Stomach smooth muscle (tissue), 2 donors: ENCODE measurements around the gene CHRNA5.
"Not testable (repeated sequence)": the region's sequence is repeated elsewhere in the genome, so short reads cannot be mapped to it uniquely, and the experiment has no call there.

Source experiments
- H3K27ac ChIP-seq: one replicate; pipeline ENCODE4 v1.7.0; 2013; ENCODE audit warnings: mild to moderate bottlenecking, low read length, inconsistent platforms
- H3K27me3 ChIP-seq, 2 donors: one replicate each; pipeline ENCODE4 v1.7.0; 2013; ENCODE audit warnings: low read length in 2 of 2; ENCODE audit not compliant: insufficient read depth in 2 of 2, control insufficient read depth in 1 of 2
- H3K36me3 ChIP-seq, 2 donors: one replicate each; pipeline ENCODE4 v1.7.0; 2013; ENCODE audit warnings: low read length in 2 of 2; ENCODE audit not compliant: control insufficient read depth in 2 of 2, insufficient read depth in 2 of 2
- H3K4me1 ChIP-seq: one replicate; pipeline ENCODE4 v1.7.0; 2013; ENCODE audit warnings: low read length; ENCODE audit not compliant: control insufficient read depth, insufficient read depth
- H3K4me3 ChIP-seq, 2 donors: one replicate each; pipeline ENCODE4 v1.7.0; 2013; ENCODE audit warnings: low read length in 2 of 2
- H3K9ac ChIP-seq, 2 donors: one replicate each; pipeline ENCODE4 v1.7.0; 2013; ENCODE audit warnings: low read length in 2 of 2, mild to moderate bottlenecking in 1 of 2
- H3K9me3 ChIP-seq, 2 donors: one replicate each; pipeline ENCODE4 v1.7.0; 2013; ENCODE audit warnings: low read length in 2 of 2; ENCODE audit not compliant: control insufficient read depth in 2 of 2
- donor health status: healthy.
- donor health status: Pancreatic carcinoma.

The CHRNA5 gene

DNA sequence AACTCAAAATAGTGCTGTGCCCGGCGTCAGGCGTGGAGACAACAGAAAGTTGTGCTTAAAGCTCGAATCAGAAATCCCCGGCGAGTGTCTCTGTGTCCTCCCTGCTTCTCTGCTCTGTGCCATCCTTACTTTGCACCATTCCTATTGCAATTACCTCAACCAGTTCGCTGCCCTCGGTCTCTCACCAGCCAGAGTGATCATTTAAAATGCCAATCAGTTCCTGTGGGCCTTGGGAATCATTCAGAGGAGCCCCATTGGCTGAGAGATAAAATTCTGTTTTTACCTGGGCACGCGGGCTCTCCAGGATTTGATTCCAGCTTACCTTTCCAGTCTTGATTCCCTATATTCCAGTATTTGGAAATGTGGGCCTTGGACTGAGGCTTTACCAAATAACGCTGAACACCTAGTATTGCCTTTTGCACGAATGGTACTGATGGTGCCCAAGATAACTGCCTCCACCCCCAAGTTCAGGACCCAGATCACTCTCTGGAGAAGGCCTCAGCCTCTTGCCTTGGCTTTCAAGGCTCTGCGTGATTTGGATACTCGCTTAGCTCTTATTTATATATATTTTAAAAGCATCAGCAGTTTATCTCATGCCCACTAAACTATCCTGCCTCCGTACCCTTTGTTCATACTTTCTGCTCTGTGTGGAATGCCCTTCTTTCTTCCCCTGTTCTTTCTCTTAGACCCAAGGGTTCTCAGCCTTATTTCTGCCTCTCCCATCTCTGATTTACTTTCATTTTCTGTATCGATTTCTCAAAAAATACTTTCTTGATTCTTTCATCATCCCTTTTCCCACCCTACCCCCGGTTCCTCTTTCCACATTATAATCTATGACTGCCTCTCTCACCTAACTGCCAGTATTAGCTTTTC is 24.2 kb upstream of the CHRNA5 start:
- Histone ChIP-seq H3K36me3 (peaks cover 19 to 20% of the 10 kb centered on the region in 2 donors), H3K9me3 (no peaks in the 10 kb centered on the region), H3K4me1 (peaks cover 5% of the 10 kb centered on the region), H3K27me3 (no peaks in the 10 kb centered on the region), H3K4me3 (peak overlapping the region; percentile 95 to 99), H3K27ac (peak overlapping the region; percentile 93), H3K9ac (peak overlapping the region; percentile 95 to 96)

DNA sequence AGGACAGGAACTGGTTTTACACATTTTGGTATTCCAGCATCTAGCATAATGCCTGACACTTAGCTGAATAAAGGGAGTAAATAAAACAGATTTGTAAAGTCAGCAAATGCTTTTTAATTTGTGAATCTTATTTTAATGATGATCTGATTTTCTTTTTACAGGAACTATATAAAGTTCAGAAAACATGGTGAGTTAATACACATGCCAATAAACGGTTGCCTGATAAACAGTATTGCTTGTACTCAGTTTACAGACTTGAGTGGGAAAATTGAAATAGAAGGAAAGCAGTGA is 23.6 kb upstream of the CHRNA5 start:
- Histone ChIP-seq H3K36me3 (peaks cover 19 to 21% of the 10 kb centered on the region in 2 donors), H3K27ac (no peak overlapping the region), H3K4me1 (peaks cover 5% of the 10 kb centered on the region), H3K9ac (peak overlapping the region in 1 of 2 donors; percentile 96), H3K27me3 (no peaks in the 10 kb centered on the region), H3K4me3 (peak overlapping the region; percentile 95 to 99), H3K9me3 (no peaks in the 10 kb centered on the region)

DNA sequence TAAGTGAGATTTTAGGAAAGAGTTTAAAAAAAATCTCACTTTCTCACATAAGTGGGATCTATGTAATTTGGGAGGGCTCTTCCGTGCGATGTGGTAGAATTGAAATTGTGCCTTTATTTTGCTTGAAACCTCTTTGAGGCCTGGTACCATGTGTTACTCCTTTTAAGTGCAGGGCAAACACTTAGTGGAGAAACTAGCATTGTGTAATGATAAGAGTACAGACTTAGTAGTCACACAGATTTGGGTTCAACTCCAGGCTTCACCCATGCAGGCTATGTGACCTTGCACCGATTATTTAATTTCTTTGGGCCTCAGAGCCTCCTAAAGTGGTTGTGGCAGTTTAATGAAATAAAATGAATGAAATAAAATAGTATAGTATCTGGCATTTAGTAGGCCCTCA is 22.7 kb upstream of the CHRNA5 start:
- Histone ChIP-seq H3K4me1 (peaks cover 5% of the 10 kb centered on the region), H3K36me3 (peaks cover 27 to 30% of the 10 kb centered on the region in 2 donors), H3K27ac (no peak overlapping the region), H3K9ac (no peak overlapping the region), H3K27me3 (no peaks in the 10 kb centered on the region), H3K4me3 (no peak overlapping the region), H3K9me3 (no peaks in the 10 kb centered on the region)

DNA sequence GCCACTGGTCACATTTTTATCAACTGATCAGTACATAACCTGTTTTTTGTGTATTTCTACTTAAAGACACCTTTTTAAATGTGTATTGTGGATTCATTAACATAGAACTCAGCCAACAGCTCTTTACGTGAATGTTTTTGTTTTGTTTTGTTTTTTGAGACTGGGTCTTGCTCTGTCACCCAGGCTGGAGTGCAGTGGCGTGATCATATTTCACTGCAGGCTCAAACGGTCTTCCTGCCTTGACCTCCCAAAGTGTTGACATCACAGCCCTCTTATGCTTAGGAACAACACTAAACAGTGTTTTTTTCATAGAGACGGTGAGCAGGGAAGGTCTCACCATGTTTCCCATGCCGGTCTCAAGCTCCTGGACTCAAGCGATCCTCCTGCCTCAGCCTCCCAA is 15.1 kb upstream of the CHRNA5 start:
- Histone ChIP-seq H3K4me1 (no peaks in the 10 kb centered on the region), H3K9me3 (no peaks in the 10 kb centered on the region), H3K36me3 (peaks cover 43 to 44% of the 10 kb centered on the region in 2 donors), H3K4me3 (no peak overlapping the region), H3K9ac (no peak overlapping the region), H3K27me3 (no peaks in the 10 kb centered on the region), H3K27ac (no peak overlapping the region)

DNA sequence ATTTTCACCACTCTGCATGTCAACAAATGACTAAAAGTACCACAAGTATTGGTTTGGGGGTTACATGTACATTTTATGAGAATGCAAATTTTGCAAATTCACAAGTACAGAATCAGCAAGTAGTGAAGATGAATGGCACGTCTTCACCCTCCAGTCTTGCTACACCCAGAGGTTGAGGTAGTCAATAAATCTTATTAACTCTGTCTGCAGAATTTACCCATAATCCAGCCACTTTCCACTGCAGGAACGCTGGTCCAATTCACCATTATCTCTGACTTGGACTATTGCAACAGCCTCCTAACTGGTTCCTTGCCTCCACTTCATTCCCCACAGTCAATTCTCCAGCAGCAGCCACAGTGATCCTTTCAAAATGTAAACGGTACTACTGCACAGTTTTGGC is 14.5 kb upstream of the CHRNA5 start:
- H3K4me3 ChIP-seq = no peak overlapping the region
- H3K9me3 ChIP-seq = no peaks in the 10 kb centered on the region
- H3K27ac ChIP-seq = no peak overlapping the region
- H3K9ac ChIP-seq = no peak overlapping the region
- H3K36me3 ChIP-seq = peaks cover 37 to 38% of the 10 kb centered on the region in 2 donors
- H3K27me3 ChIP-seq = no peaks in the 10 kb centered on the region
- no peaks in the 10 kb centered on the region for H3K4me1 ChIP-seq

DNA sequence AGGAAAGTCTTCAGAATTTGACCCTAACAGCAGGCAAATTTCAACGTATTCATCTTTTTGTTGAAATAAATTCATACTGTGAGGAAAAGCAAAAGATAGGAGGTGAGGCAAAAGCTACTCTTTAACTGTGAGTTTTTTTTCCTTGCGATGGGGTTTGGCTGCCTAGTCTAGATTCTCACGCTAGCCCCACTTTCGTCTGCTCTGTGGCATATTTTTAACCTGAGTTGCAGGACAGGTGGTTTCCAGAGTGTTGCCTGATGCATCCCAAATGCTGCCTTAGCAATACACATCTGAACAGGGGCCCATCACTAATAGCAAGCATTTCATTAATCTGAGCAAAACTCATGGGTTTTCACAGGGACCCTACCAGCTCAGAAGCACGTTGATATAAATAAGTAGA is 13.4 kb upstream of the CHRNA5 start:
- Histone ChIP-seq H3K4me1 (no peaks in the 10 kb centered on the region), H3K27ac (no peak overlapping the region), H3K27me3 (no peaks in the 10 kb centered on the region), H3K36me3 (peaks cover 33 to 34% of the 10 kb centered on the region in 2 donors), H3K4me3 (no peak overlapping the region), H3K9ac (no peak overlapping the region), H3K9me3 (no peaks in the 10 kb centered on the region)

DNA sequence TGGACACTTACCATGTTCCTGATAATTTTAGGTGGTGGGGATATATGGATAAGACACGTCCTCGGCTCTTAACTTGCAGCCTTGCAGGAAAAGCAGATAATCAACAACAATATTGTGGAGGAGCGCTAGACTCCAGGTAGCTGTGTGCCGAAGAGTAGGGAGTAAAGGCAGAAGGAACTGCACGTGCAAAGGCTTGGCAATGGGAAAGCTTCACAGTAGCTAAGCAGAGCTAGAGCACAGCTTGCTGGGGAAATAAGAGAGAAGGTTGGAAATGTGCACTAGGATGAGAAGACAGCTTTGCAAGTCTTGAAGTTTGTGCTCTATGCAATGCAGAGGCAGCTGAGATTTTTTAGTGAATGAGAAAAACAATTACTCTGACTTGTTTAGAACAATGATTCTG is 12.7 kb upstream of the CHRNA5 start:
- Histone ChIP-seq H3K27ac (no peak overlapping the region), H3K36me3 (peaks cover 26 to 28% of the 10 kb centered on the region in 2 donors), H3K27me3 (no peaks in the 10 kb centered on the region), H3K4me3 (no peak overlapping the region), H3K9ac (no peak overlapping the region), H3K9me3 (no peaks in the 10 kb centered on the region), H3K4me1 (no peaks in the 10 kb centered on the region)

DNA sequence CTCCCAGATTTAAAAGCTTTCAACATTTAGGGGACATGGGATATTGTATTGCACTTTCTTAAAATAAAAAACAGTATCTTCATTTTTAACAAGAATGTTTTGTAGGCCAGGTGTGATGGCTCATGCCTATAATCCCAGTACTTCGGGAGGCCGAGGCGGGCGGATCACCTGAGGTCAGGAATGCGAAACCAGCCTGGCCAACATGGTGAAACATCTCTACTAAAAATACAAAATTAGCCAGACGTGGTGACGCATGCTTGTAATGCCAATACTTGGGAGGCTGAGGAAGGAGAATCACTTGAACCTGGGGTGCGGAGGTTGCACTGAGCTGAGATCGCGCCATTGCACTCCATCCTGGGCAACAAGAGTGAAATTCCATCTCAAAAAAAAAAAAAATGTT is 5.1 kb upstream of the CHRNA5 start:
- not testable (repeated sequence) for H3K4me1 ChIP-seq, H3K4me3 ChIP-seq, H3K9ac ChIP-seq, H3K27ac ChIP-seq, H3K27me3 ChIP-seq, H3K9me3 ChIP-seq, H3K36me3 ChIP-seq

DNA sequence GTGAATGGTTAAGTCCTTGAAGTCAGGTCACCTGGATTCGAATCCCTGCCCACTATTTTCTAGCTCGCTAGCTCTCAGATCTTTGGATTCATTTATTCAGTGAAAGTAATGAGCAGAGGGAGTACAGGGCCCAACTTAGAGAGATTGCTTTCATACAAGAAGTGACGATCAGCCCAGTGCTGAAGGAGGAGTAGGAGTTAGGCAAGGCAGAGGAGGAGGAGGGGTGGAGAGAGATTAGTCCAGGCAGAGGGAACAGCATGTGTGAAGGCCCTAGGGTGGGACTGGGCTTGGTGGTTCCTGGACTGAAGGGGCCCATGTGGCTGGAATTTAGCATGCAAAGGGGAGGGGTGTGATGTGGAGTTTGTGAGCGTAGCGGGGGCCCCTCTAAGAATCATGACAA is 3.8 kb upstream of the CHRNA5 start:
- Histone ChIP-seq H3K4me1 (peaks cover 9% of the 10 kb centered on the region), H3K9me3 (no peaks in the 10 kb centered on the region), H3K27me3 (no peaks in the 10 kb centered on the region), H3K4me3 (no peak overlapping the region), H3K9ac (no peak overlapping the region), H3K27ac (no peak overlapping the region), H3K36me3 (no peaks in the 10 kb centered on the region)

DNA sequence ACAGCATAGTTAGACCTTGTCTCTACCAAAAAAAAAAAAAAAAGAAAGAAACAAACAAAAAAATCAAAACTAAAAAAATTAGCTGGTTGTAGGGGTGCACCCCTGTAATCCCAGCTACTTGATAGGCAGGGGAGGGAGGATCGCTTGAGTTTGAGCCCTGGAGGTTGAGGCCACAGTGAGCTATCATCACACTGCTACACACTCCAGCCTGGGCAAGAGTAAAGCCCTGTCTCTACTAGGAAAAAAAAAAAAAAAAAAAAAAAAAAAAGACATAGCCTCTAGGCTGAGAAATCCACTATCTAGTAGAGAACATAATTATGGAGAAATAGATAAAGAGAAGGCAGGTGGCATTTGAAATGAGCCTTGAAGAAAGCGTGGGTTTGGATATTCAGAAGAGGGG is 2.2 kb upstream of the CHRNA5 start:
- Histone ChIP-seq H3K36me3 (no peaks in the 10 kb centered on the region), H3K27me3 (no peaks in the 10 kb centered on the region), H3K9me3 (no peaks in the 10 kb centered on the region), H3K9ac (no peak overlapping the region), H3K4me1 (peaks cover 9% of the 10 kb centered on the region), H3K27ac (no peak overlapping the region), H3K4me3 (no peak overlapping the region)

DNA sequence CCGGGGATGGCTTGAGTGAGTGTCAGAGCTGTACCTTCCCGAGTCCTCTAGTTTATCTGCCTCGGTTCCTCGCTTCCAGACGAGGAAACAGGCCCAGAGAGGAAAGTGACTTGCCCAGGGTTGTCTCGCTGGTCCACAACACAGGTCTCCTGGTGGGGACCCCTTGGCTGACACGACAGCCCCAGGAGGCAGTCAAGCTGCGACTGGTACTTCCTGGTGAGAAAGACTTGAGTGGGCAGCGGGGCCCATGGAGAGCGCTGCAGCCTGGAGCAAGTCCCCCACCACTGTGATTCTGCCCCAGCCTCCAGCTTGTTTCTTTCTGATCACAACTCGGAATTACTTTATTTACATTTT is 600 bp upstream of the CHRNA5 start:
- Histone ChIP-seq H3K27ac (no peak overlapping the region), H3K27me3 (no peaks in the 10 kb centered on the region), H3K4me3 (peak overlapping the region; percentile 63 to 77), H3K9ac (peak overlapping the region in 1 of 2 donors; percentile 17), H3K9me3 (no peaks in the 10 kb centered on the region), H3K4me1 (peaks cover 9% of the 10 kb centered on the region), H3K36me3 (no peaks in the 10 kb centered on the region)
